Activated T-helper 1 cell treated with Interleukin-2 at 50 U/mL for 16 hours (primary cell): ENCODE data around the gene CAPN1.

Experiments
- DNase-seq: peaks from one replicate; pipeline ENCODE4 v3.0.0-alpha.2; 2020; ENCODE audit warnings: low read depth

The CAPN1 gene

GRCh38 chr11:65204143-65204542, 22.4 kb downstream of the CAPN1 start:
- DNase-seq, result no peak

GRCh38 chr11:65204646-65205601, 23.2 kb downstream of the CAPN1 start:
- DNase-seq, result peak; percentile 22

- DNase-seq, result no peak
Observed at GRCh38 chr11:65205602-65205967, 23.9 kb downstream of the CAPN1 start.

- DNase-seq, result no peak
Observed at GRCh38 chr11:65206441-65206841, 24.7 kb downstream of the CAPN1 start.

GRCh38 chr11:65206901-65207300, 25.2 kb downstream of the CAPN1 start:
- no peak for DNase-seq

GRCh38 chr11:65207918-65208784, 26.4 kb downstream of the CAPN1 start:
- DNase-seq, result no peak

- DNase-seq, result no peak
Observed at GRCh38 chr11:65208785-65209710, 27.3 kb downstream of the CAPN1 start.

- DNase-seq, result no peak
Observed at GRCh38 chr11:65209711-65210360, 28.1 kb downstream of the CAPN1 start.

- DNase-seq, result no peak
Observed at GRCh38 chr11:65210361-65210731, 28.6 kb downstream of the CAPN1 start.

- no peak for DNase-seq
Observed at GRCh38 chr11:65210748-65211147, 29.0 kb downstream of the CAPN1 start.

GRCh38 chr11:65211293-65212105, 29.8 kb downstream of the CAPN1 start:
- DNase-seq, result no peak

GRCh38 chr11:65212226-65212801, 30.6 kb downstream of the CAPN1 start:
- no peak for DNase-seq

- no peak for DNase-seq
Observed at GRCh38 chr11:65213322-65214211, 31.8 kb downstream of the CAPN1 start.

GRCh38 chr11:65214212-65214845, 32.6 kb downstream of the CAPN1 start:
- DNase-seq, result no peak

GRCh38 chr11:65215441-65216076, 33.8 kb downstream of the CAPN1 start:
- DNase-seq, result no peak

GRCh38 chr11:65216830-65217229, 35.1 kb downstream of the CAPN1 start:
- DNase-seq, result no peak

- no peak for DNase-seq
Observed at GRCh38 chr11:65217441-65218423, 36.0 kb downstream of the CAPN1 start.
